ENCODE results near the gene PTPN2. TPM values are rescaled to one million over a fixed set of nuclear protein-coding genes. Genes with fewer than 3 reads are reported as not detected.

PTPN2 gene
- total and polyA plus RNA-seq, 4 donors = 47.8 to 79.9 (median 64.3) TPM

GRCh38 chr18:12883372-12883683, 709 bp downstream of the PTPN2 start:
- peak overlapping the region; percentile 99 for H3K27ac ChIP-seq (ENCODE audit: low read depth in 1 of 2, low read length in 1 of 2)
- no peaks in the 10 kb centered on the region for H3K27me3 ChIP-seq (ENCODE audit: control insufficient read depth in 3 of 3, insufficient read depth in 3 of 3, low read length in 2 of 3)
- H3K4me3 ChIP-seq = peak overlapping the region; percentile 88
- WGBS, 2 donors = 0% methylated on average over 10 to 38 of the region's 38 CpGs
- no peak for TF ChIP-seq CTCF (IDR thresholded peaks at IDR 0.05; ENCODE audit: control extremely low read depth, extremely low read depth)
- H3K9me3 ChIP-seq (ENCODE audit: control insufficient read depth in 4 of 4, insufficient read depth in 3 of 4, low read length in 3 of 4) = no peaks in the 10 kb centered on the region
- peak; percentile 8 for ATAC-seq (ENCODE audit: insufficient read depth, low FRiP score)
- H3K9ac ChIP-seq (ENCODE audit: insufficient read depth in 1 of 2, low read length in 2 of 2) = peak overlapping the region; percentile 85 to 94
- no peak for DNase-seq
- no peaks in the 10 kb centered on the region for H3K36me3 ChIP-seq (ENCODE audit: control insufficient read depth in 4 of 4, insufficient read depth in 4 of 4, low read length in 4 of 4)
- peaks cover 0 to 26% (median 13%) of the 10 kb centered on the region in 5 donors for H3K4me1 ChIP-seq (ENCODE audit: control insufficient read depth in 5 of 5, insufficient read depth in 5 of 5, low read length in 5 of 5)

- peak overlapping the region; percentile 88 for H3K4me3 ChIP-seq
- peaks cover 0 to 26% (median 13%) of the 10 kb centered on the region in 5 donors for H3K4me1 ChIP-seq (ENCODE audit: control insufficient read depth in 5 of 5, insufficient read depth in 5 of 5, low read length in 5 of 5)
- ATAC-seq (ENCODE audit: insufficient read depth, low FRiP score) (no peak), DNase-seq (peak in 2 of 3 donors; percentile 43 to 52)
- H3K9ac ChIP-seq (ENCODE audit: insufficient read depth in 1 of 2, low read length in 2 of 2) = peak overlapping the region; percentile 85 to 94
- H3K9me3 ChIP-seq (ENCODE audit: control insufficient read depth in 4 of 4, insufficient read depth in 3 of 4, low read length in 3 of 4) = no peaks in the 10 kb centered on the region
- 7 to 12% methylated on average over 22 of the region's 22 CpGs for WGBS, 2 donors
- peak overlapping the region; percentile 99 for H3K27ac ChIP-seq (ENCODE audit: low read depth in 1 of 2, low read length in 1 of 2)
- TF ChIP-seq CTCF (IDR thresholded peaks at IDR 0.05; ENCODE audit: control extremely low read depth, extremely low read depth) = no peak
- H3K36me3 ChIP-seq (ENCODE audit: control insufficient read depth in 4 of 4, insufficient read depth in 4 of 4, low read length in 4 of 4) = no peaks in the 10 kb centered on the region
- no peaks in the 10 kb centered on the region for H3K27me3 ChIP-seq (ENCODE audit: control insufficient read depth in 3 of 3, insufficient read depth in 3 of 3, low read length in 2 of 3)
Measured at GRCh38 chr18:12882453-12883371, 1.3 kb downstream of the PTPN2 start.

GRCh38 chr18:12880541-12880910, 3.5 kb downstream of the PTPN2 start:
- WGBS, 2 donors = 42 to 62% methylated on average over 2 of the region's 2 CpGs
- Histone ChIP-seq H3K36me3 (ENCODE audit: control insufficient read depth in 4 of 4, insufficient read depth in 4 of 4, low read length in 4 of 4) (no peaks in the 10 kb centered on the region), H3K9ac (ENCODE audit: insufficient read depth in 1 of 2, low read length in 2 of 2) (no peak overlapping the region), H3K27me3 (ENCODE audit: control insufficient read depth in 3 of 3, insufficient read depth in 3 of 3, low read length in 2 of 3) (no peaks in the 10 kb centered on the region), H3K9me3 (ENCODE audit: control insufficient read depth in 4 of 4, insufficient read depth in 3 of 4, low read length in 3 of 4) (no peaks in the 10 kb centered on the region), H3K27ac (ENCODE audit: low read depth in 1 of 2, low read length in 1 of 2) (peak overlapping the region in 1 of 2 donors; percentile 73), H3K4me1 (ENCODE audit: control insufficient read depth in 5 of 5, insufficient read depth in 5 of 5, low read length in 5 of 5) (peaks cover 0 to 26% (median 13%) of the 10 kb centered on the region in 5 donors), H3K4me3 (no peak overlapping the region)
- TF ChIP-seq CTCF (IDR thresholded peaks at IDR 0.05; ENCODE audit: control extremely low read depth, extremely low read depth) = no peak
- DNase-seq (no peak), ATAC-seq (ENCODE audit: insufficient read depth, low FRiP score) (no peak)
